CD14-positive monocyte (primary cell): ENCODE measurements around the gene PRR33. TPM values are rescaled to one million over a fixed set of nuclear protein-coding genes. Genes with fewer than 3 reads are reported as not detected.

Experiments
- DNase-seq, 3 donors: peaks; one replicate each; pipeline ENCODE4 v3.0.0-alpha.2; 2011 to 2022
- H2AFZ ChIP-seq: 2 replicates; pipeline ENCODE4 v1.6.0; 2012; ENCODE audit warnings: mild to moderate bottlenecking, low read depth, low read length, inconsistent platforms; ENCODE audit not compliant: insufficient read depth, poor library complexity, severe bottlenecking
- H3K27ac ChIP-seq, 2 donors: 1 replicate in 1 of 2; 2 replicates in 1 of 2; pipeline ENCODE4 v1.5.1; 2012 to 2013; ENCODE audit warnings: low read length in 2 of 2, control low read depth in 1 of 2, inconsistent platforms in 1 of 2, low read depth in 1 of 2, mild to moderate bottlenecking in 1 of 2
- H3K27me3 ChIP-seq, 2 donors: one replicate each; pipeline versions ENCODE4 v1.6.0 to v1.6.1; 2011 to 2013; ENCODE audit warnings: low read length in 2 of 2; ENCODE audit not compliant: control insufficient read depth in 2 of 2, insufficient read depth in 2 of 2
- H3K36me3 ChIP-seq, 2 donors: replicated peaks in 1 of 2; 1 replicate in 1 of 2; 2 replicates in 1 of 2; pipeline versions ENCODE4 v1.5.1 to v1.6.1; 2012 to 2013; ENCODE audit warnings: low read length in 2 of 2, control low read depth in 1 of 2, inconsistent platforms in 1 of 2, mild to moderate bottlenecking in 1 of 2; ENCODE audit not compliant: insufficient read depth in 2 of 2, control insufficient read depth in 1 of 2
- H3K4me1 ChIP-seq, 2 donors: 1 replicate in 1 of 2; 2 replicates in 1 of 2; pipeline versions ENCODE4 v1.5.1 to v1.6.1; 2012 to 2013; ENCODE audit warnings: low read length in 2 of 2, control low read depth in 1 of 2, inconsistent platforms in 1 of 2, mild to moderate bottlenecking in 1 of 2, moderate library complexity in 1 of 2; ENCODE audit not compliant: insufficient read depth in 2 of 2, control insufficient read depth in 1 of 2
- H3K4me2 ChIP-seq: replicated peaks from 2 replicates; pipeline ENCODE3; 2012; ENCODE audit warnings: low read length, moderate library complexity, mild to moderate bottlenecking; ENCODE audit not compliant: poor library complexity, severe bottlenecking; ENCODE audit errors: extremely low read depth
- H3K4me3 ChIP-seq, 3 experiments: fragments of 200-600 bp in 1 of 3; sonication (generic) in 1 of 3; replicated peaks in 1 of 3; 1 replicate in 2 of 3; 2 replicates in 1 of 3; pipeline ENCODE4 v1.5.1; 2011 to 2013; ENCODE audit warnings: low read length in 3 of 3, mild to moderate bottlenecking in 3 of 3, control low read depth in 2 of 3, low read depth in 2 of 3, inconsistent platforms in 1 of 3, moderate library complexity in 1 of 3
- H3K79me2 ChIP-seq: 2 replicates; pipeline ENCODE4 v1.6.0; 2012; ENCODE audit warnings: mild to moderate bottlenecking, control low read depth, inconsistent platforms, low read length, moderate library complexity; ENCODE audit not compliant: insufficient read depth
- H3K9ac ChIP-seq: 2 replicates; pipeline ENCODE4 v1.6.0; 2017; ENCODE audit warnings: low read length, mild to moderate bottlenecking; ENCODE audit not compliant: insufficient read depth, poor library complexity, severe bottlenecking
- H3K9me3 ChIP-seq, 2 donors: replicated peaks in 1 of 2; 1 replicate in 1 of 2; 2 replicates in 1 of 2; pipeline versions ENCODE4 v1.5.1 to v1.6.1; 2012 to 2013; ENCODE audit warnings: low read length in 2 of 2, control low read depth in 1 of 2; ENCODE audit not compliant: control insufficient read depth in 1 of 2, insufficient read depth in 1 of 2
- H4K20me1 ChIP-seq: 2 replicates; pipeline ENCODE4 v1.6.0; 2012; ENCODE audit warnings: mild to moderate bottlenecking, low read length, control low read depth, moderate library complexity; ENCODE audit not compliant: insufficient read depth
- H3K27ac Mint-ChIP-seq, 7 donors: one replicate each; pipeline ENCODE4 v1.8.0; 2020; ENCODE audit warnings: mild to moderate bottlenecking in 7 of 7, mixed read lengths in 7 of 7, moderate library complexity in 6 of 7, inconsistent platforms in 2 of 7
- H3K27me3 Mint-ChIP-seq, 3 donors: one replicate each; pipeline ENCODE4 v1.8.0; 2021 to 2022; ENCODE audit warnings: low read depth in 3 of 3, mild to moderate bottlenecking in 3 of 3, mixed read lengths in 3 of 3, moderate library complexity in 3 of 3, inconsistent platforms in 1 of 3
- H3K36me3 Mint-ChIP-seq, 2 donors: one replicate each; pipeline ENCODE4 v1.8.0; 2020; ENCODE audit warnings: mixed read lengths in 2 of 2, inconsistent platforms in 1 of 2, mild to moderate bottlenecking in 1 of 2
- H3K4me1 Mint-ChIP-seq: one replicate; pipeline ENCODE4 v1.8.0; 2020; ENCODE audit warnings: mild to moderate bottlenecking, mixed read lengths
- H3K4me3 Mint-ChIP-seq, 2 donors: one replicate each; pipeline ENCODE4 v1.8.0; 2020; ENCODE audit warnings: mild to moderate bottlenecking in 2 of 2, mixed read lengths in 2 of 2, moderate library complexity in 1 of 2
- H3K9me3 Mint-ChIP-seq, 7 donors: one replicate each; pipeline ENCODE4 v1.8.0; 2020 to 2022; ENCODE audit warnings: mixed read lengths in 7 of 7, mild to moderate bottlenecking in 6 of 7, moderate library complexity in 6 of 7, inconsistent platforms in 2 of 7
- WGBS: methylation state at CpG from one replicate; pipeline ENCODE4 v1.1.5; 2013; ENCODE audit warnings: missing lambda C conversion rate; ENCODE audit not compliant: insufficient coverage; 5-methylcytosine and 5-hydroxymethylcytosine counted together
- intact Hi-C, 2 donors: fragments of 100-400 bp; cut with micrococcal nuclease; formaldehyde crosslinking; loops; one replicate each; pipeline versions ENCODE4 v1.15.0 to v1.15.1; 2023
- polyA plus RNA-seq, 3 donors: library from polyadenylated mRNA; depleted of rRNA in 1 of 3; unstranded in 2 of 3; stranded (reverse) in 1 of 3; fragments of 300-500 nt in 2 of 3; fragments of >200 nt in 1 of 3; fragmentation: Illumina TruSeq in 2 of 3; gene quantifications; 1 replicate in 2 of 3; 2 replicates in 1 of 3; pipeline ENCODE4 v1.2.3, GENCODE V29; 2012 to 2021
- TF ChIP-seq, protein P1 (sequence below): fragments of 200-600 bp; IDR thresholded peaks from one replicate; pipeline ENCODE4 v1.8.0; 2022; ENCODE audit warnings: antibody characterized with exemption, mild to moderate bottlenecking

PRR33 gene
- polyA plus RNA-seq, 3 donors = not detected

GRCh38 chr11:1867381-1867780 lies 24.3 kb downstream of the PRR33 start:
- Mint-ChIP-seq H3K36me3 (peaks cover 51 to 69% of the 10 kb centered on the region in 2 donors), H3K27me3 (peaks cover 4 to 12% (median 8%) of the 10 kb centered on the region in 3 donors), H3K9me3 (peaks cover 0 to 2% (median 0%) of the 10 kb centered on the region in 7 donors), H3K4me3 (no peak overlapping the region), H3K27ac (no peak overlapping the region), H3K4me1 (peaks cover 32% of the 10 kb centered on the region)
- Histone ChIP-seq H3K27ac (no peak overlapping the region), H3K27me3 (no peaks in the 10 kb centered on the region), H3K9me3 (no peaks in the 10 kb centered on the region), H2AFZ (no peak overlapping the region), H3K9ac (no peak overlapping the region), H4K20me1 (peaks cover 100% of the 10 kb centered on the region), H3K4me3 (no peak overlapping the region), H3K79me2 (peaks cover 98% of the 10 kb centered on the region), H3K4me1 (peaks cover 28 to 55% of the 10 kb centered on the region in 2 donors), H3K36me3 (peaks cover 47 to 62% of the 10 kb centered on the region in 2 donors), H3K4me2 (no peak overlapping the region)
- 100% methylated on average over 1 of the region's 8 CpGs for WGBS
- DNase-seq = no peak
- TF ChIP-seq, protein P1, sequence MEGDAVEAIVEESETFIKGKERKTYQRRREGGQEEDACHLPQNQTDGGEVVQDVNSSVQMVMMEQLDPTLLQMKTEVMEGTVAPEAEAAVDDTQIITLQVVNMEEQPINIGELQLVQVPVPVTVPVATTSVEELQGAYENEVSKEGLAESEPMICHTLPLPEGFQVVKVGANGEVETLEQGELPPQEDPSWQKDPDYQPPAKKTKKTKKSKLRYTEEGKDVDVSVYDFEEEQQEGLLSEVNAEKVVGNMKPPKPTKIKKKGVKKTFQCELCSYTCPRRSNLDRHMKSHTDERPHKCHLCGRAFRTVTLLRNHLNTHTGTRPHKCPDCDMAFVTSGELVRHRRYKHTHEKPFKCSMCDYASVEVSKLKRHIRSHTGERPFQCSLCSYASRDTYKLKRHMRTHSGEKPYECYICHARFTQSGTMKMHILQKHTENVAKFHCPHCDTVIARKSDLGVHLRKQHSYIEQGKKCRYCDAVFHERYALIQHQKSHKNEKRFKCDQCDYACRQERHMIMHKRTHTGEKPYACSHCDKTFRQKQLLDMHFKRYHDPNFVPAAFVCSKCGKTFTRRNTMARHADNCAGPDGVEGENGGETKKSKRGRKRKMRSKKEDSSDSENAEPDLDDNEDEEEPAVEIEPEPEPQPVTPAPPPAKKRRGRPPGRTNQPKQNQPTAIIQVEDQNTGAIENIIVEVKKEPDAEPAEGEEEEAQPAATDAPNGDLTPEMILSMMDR = no peak
- intact Hi-C loops = no loop called here

DNA sequence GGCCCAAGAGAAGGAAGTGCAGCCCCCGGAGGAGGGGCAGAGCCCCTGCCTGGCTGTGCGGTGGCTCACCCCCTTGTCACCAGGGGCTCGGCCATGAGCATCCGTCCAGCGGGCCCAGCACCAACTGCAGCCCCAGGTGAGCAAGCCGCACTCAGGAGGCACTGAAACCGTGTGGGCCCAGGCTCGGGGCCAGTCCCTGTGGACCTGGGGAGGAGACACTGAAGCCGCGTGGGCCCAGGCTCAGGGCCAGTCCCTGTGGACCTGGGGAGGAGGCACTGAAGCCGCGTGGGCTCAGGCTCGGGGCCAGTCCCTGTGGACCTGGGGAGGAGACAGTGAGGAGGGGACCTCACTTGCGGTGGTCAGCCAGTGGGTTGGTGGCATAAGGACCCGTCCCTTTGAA lies 24.9 kb downstream of the PRR33 start:
- no peak for DNase-seq
- H4K20me1 ChIP-seq = peaks cover 100% of the 10 kb centered on the region
- H3K27ac Mint-ChIP-seq = peak overlapping the region in 1 of 7 donors; percentile 63

More for the DNA sequence above, 24.9 kb downstream of the PRR33 start:
- Mint-ChIP-seq H3K4me1 (peaks cover 30% of the 10 kb centered on the region), H3K27me3 (peaks cover 4 to 12% (median 6%) of the 10 kb centered on the region in 3 donors), H3K4me3 (no peak overlapping the region), H3K9me3 (peaks cover 0 to 2% (median 0%) of the 10 kb centered on the region in 7 donors), H3K36me3 (peaks cover 51 to 63% of the 10 kb centered on the region in 2 donors)
- H3K4me3 ChIP-seq = no peak overlapping the region
- peaks cover 47 to 67% of the 10 kb centered on the region in 2 donors for H3K36me3 ChIP-seq
- 99% methylated on average over 13 of the region's 15 CpGs for WGBS
- peaks cover 34 to 61% of the 10 kb centered on the region in 2 donors for H3K4me1 ChIP-seq
- H3K9me3 ChIP-seq = no peaks in the 10 kb centered on the region
- H3K27me3 ChIP-seq = no peaks in the 10 kb centered on the region
- intact Hi-C loops = no loop called here
- H3K27ac ChIP-seq = no peak overlapping the region
- H3K4me2 ChIP-seq = no peak overlapping the region
- no peak overlapping the region for H3K9ac ChIP-seq
- H2AFZ ChIP-seq = no peak overlapping the region
- TF ChIP-seq, protein P1 = no peak
- peaks cover 98% of the 10 kb centered on the region for H3K79me2 ChIP-seq
